Measurements from ENCODE around the gene TMEM178B.
"Not testable (repeated sequence)": the region's sequence is repeated elsewhere in the genome, so short reads cannot be mapped to it uniquely, and the experiment has no call there.

TMEM178B gene

GRCh38 chr7:141185369-141185967 lies 111.6 kb downstream of the TMEM178B start:
- DNase-seq: no peak

DNA sequence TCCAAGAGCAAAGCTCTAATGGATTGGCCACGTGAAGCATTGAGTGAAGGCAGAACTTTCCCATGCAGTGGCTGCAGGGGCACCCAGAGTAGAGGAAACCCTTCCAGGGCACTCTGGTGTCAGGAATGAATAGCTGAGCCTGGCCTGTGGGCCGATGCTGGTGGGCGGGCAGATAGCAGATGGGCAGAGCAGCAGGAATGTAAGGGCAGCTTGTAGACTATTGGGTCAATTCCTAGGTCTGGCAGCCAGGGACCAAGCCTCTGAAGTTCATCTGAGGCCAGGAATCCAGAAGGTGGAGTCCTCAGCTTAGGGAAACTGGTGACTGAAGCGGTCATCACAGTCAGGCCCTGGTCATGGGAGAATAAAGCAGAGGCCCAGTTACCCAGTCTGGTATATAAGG lies 115.4 kb downstream of the TMEM178B start:
- no peak for DNase-seq

DNA sequence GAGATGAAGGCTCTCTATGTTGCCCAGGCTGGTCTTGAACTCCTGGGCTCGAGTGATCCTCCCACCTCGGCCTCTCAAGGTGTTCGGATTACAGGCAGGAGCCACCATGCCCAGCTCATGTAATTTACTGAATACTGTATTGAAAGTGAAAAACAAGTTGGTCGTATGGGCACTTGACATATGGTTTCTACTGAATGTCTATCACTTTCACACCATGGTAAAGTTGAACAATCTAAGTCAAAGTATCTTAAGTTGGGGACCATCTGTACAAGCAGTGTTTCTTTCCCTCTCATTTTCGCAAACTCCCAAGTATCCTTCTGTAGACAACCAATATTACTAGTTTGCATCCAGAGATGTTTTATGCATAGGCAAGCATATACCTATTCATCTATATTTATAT lies 116.6 kb downstream of the TMEM178B start:
- DNase-seq: no peak

GRCh38 chr7:141191277-141191676 lies 117.4 kb downstream of the TMEM178B start:
- no peak for DNase-seq

DNA sequence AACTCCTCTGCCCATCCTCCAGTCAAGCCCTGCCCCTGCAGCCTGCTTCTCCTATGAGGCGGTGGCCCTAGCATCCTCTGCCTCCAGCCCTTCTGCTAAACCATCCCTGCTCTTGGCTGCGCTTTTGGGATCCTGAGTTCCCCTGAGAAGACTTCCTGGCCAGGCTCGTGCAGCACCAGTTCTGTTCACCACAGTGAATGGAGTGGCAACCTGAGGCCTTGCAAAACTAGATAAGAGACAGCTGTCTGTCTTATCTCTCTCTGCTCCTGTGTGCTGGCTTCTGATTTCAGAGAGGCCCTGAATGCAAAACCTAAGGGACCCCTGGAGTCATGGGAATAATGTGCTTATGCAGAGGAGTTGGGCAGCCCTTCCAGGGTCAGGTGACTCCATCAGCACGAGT lies 119.2 kb downstream of the TMEM178B start:
- no peak for DNase-seq

GRCh38 chr7:141195722-141196121 lies 121.9 kb downstream of the TMEM178B start:
- not testable (repeated sequence) for DNase-seq

DNA sequence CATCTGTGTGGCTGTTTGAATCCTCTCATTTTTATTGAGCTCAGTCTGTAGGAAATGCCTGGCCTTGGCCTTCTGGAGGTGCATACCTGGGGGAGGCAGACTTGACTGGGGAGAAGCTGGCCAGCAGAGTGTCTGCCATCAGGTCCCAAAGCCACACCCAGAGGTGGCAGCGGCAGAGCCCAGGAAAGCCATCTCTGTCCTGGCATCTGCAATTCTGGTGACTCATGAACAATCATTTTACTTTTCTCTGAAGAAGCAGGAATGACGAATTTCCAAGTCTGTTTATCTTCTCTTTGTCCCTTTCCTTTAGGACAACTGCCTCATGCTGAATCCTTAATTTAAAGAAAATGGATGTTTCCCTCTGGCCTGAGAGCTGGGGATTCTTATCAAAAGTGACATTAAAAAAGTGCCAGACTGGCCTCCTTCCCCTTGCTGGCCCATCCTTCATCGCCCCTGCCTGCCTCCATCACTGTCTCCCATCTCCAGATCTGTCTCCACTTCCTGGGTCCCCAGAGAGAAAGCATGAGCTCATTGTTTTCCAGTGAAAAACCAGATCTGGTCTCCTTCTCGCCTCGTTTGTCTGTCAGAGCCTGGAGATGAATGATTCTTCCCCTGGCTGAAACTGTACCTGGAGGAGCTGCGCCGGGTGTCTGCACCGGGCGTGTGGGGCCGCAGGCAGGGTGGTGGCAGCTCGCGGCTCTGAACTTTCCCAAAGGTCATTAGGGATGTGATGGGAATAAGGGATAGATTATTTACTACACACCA lies 124.5 kb downstream of the TMEM178B start:
- no peak for DNase-seq

GRCh38 chr7:141200191-141201108 lies 126.6 kb downstream of the TMEM178B start:
- no peak for DNase-seq

- no peak for DNase-seq
Observed at GRCh38 chr7:141201145-141201885, 127.5 kb downstream of the TMEM178B start.

DNA sequence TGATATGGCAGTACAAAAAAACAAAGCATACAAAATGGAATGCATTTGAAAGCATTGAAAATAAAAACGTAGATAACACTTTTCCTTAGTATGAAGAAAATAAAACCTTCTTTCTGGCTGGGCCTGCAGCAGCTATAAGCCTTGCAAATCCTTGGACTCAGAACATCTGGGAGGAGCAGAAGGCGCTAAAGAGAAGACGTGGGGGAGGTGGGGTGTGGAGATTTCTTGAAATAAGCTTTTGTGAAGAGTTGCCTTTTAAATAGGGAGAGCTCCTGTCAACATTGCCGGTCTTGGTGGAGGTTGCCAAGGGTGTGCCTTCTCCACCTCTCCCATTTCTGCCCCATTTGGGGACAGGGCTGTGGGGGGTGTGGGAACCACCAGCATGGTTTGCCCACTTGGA lies 128.7 kb downstream of the TMEM178B start:
- DNase-seq: no peak

GRCh38 chr7:141203177-141203576 lies 129.3 kb downstream of the TMEM178B start:
- no peak for DNase-seq

DNA sequence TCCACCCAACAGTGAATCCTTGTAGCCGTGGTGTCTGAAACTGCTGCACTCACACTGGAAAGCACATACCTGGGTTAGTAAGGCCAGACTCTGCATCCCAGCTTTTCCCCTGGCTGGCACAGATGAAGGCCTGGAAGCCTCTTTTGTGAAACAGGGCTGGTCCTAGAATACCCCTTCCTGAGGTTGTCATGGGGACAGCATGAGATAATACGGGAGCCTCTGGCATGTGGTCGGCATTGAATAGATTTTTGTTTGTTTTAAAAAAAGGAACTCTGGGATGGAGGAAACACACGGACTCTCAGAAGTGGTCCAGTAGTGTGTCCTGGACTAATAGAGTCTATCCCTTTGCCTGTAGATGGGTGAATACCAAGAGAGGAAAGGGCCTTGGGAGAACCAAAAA lies 129.7 kb downstream of the TMEM178B start:
- DNase-seq: no peak

- DNase-seq: no peak
Observed at GRCh38 chr7:141207661-141208060, 133.8 kb downstream of the TMEM178B start.

DNA sequence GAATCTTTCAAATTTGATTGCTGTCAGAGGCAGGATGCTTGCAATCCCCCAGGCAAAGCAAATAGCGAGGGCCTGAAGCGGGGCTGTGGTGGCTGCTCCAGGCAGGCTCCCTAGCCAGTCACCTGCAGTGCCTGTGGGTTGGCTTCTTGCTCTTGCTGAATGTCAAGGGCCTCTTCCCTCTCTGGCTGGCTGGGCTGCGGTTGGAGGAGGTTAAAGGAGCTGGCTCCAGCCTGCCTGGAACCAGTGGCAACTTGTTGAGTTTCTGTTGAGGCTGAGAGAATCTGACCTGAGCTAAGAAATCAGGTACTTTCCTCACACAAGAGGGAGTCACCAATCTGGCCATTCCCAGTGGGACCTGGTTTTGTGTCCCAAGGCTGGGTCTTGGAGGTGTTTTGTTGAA lies 134.7 kb downstream of the TMEM178B start:
- DNase-seq: no peak

- no peak for DNase-seq
Observed at GRCh38 chr7:141209454-141209853, 135.6 kb downstream of the TMEM178B start.

- no peak for DNase-seq
Observed at GRCh38 chr7:141210862-141211261, 137.0 kb downstream of the TMEM178B start.

DNA sequence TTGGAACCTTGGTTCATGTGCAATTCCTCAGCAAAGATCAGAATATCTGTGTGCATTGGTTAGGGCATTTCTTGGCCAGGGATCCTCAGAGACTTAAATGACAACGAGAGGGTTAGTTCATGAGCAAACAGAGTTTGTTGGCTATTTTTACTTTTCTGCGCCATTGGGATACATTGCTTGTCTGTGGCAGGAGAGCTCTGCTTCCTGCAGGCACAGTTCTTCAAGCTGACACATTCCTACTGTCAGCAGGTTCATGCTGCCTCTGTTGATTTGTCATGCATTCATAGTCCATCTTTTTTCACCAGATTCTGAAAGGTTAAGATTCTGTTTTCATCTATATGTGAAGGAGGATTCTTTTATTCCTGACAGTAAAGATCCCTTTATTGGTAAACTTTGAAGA lies 139.4 kb downstream of the TMEM178B start:
- DNase-seq: no peak

GRCh38 chr7:141217938-141218337 lies 144.1 kb downstream of the TMEM178B start:
- no peak for DNase-seq

DNA sequence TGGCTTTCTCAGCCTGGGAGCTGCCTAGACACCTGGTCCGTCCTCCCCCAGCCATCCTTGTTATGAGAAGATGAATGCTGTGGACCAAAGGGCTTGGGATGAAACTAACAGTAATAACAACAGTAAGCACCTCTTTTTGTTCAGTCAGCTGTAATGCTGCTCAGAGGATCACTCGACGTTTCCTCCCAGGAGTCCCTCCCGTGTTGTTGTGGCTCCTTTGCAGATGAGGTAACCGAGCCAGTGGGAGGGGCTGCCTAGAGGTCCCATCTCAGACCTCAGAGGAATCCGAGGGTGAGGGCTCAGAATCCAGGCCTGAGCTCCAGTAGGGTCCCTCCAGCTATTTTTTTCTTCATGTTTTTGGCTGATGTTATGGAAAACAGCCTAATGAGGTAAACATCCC lies 145.1 kb downstream of the TMEM178B start:
- DNase-seq: no peak

DNA sequence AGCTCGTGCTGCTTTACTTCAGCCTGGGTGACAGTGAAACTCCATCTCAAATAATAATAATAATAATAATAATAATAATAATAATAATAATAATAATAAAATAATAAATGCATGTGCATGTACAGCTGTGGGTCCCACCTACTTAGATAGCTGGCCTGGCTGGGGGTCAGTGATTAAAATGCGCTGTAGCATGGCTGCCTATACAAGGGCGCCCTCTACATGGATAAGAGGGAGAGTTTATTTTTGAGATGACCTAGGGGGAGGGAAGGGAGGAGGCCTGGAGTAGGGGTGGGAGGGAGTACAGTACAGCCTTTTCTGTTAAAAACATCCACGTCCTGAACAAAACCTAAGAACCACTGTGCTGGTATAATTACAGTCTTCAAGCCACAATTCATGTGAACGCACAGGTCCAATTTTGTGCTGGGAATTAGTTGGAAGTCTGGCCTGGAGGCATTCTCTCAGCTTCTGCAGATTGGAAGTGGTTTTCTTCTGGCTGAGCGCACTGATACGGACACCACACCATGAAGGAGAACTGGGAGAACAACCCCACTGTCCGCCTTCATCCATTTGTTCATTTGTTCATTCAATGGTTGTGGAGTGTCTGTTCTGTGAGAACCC lies 146.5 kb downstream of the TMEM178B start:
- no peak for DNase-seq

GRCh38 chr7:141221007-141221612 lies 147.2 kb downstream of the TMEM178B start:
- no peak for DNase-seq

Data from fibroblast of upper back skin (primary cell).